ENCODE data around the gene FUT9. TPM values are rescaled to one million over a fixed set of nuclear protein-coding genes. Genes with fewer than 3 reads are reported as not detected.
"Not testable (repeated sequence)": the region's sequence is repeated elsewhere in the genome, so short reads cannot be mapped to it uniquely, and the experiment has no call there.

Gene FUT9
- total RNA-seq, 1 donor: under 0.01 TPM

DNA sequence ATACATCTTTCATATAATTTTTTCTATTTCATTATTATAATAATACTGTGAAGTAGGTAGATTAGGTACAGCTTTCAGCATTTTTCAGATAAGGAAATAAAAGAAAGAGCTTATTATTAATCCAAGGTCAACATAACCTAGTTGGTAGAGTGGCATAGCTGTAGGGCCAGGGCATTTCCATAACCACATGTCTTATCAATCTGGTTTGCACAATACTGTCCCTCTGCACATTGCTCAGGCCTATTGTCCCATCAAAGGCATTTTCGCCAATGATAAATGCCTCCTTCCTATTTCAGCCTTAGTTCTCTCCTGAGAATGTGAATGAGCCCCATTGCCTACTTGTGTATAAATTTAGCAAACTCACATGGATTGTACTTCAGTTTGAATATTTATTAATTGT lies 234.0 kb downstream of the FUT9 start:
- no peaks in the 10 kb centered on the region for H3K9me3 ChIP-seq (ENCODE audit: low read depth, low read length)
- no peaks in the 10 kb centered on the region for H3K27me3 ChIP-seq (ENCODE audit: insufficient read depth, low read length)
- no peaks in the 10 kb centered on the region for H3K4me1 ChIP-seq (ENCODE audit: insufficient read depth, low read length)
- H3K4me3 ChIP-seq (ENCODE audit: low read length): no peak overlapping the region

DNA sequence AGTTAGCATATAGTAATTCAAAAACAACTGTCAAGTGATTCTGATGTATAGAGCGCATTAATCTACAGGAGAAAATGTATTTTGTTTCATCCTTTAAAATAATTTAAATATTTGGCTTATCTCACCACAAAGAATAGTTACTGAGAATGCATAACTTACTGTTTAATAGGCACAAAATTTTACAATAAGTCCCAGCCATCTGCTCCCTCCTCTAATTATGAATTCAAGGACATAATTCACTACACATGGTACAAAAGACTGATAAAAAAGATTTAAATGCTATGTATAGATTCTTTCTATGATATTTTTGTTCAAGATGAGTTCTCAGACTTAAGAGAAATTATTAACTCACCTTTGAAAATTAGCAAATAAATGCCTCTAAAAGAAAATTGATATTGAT lies 242.0 kb downstream of the FUT9 start:
- Histone ChIP-seq H3K4me3 (ENCODE audit: low read length) (no peak overlapping the region), H3K4me1 (ENCODE audit: insufficient read depth, low read length) (no peaks in the 10 kb centered on the region), H3K9me3 (ENCODE audit: low read depth, low read length) (no peaks in the 10 kb centered on the region), H3K27me3 (ENCODE audit: insufficient read depth, low read length) (no peaks in the 10 kb centered on the region)

DNA sequence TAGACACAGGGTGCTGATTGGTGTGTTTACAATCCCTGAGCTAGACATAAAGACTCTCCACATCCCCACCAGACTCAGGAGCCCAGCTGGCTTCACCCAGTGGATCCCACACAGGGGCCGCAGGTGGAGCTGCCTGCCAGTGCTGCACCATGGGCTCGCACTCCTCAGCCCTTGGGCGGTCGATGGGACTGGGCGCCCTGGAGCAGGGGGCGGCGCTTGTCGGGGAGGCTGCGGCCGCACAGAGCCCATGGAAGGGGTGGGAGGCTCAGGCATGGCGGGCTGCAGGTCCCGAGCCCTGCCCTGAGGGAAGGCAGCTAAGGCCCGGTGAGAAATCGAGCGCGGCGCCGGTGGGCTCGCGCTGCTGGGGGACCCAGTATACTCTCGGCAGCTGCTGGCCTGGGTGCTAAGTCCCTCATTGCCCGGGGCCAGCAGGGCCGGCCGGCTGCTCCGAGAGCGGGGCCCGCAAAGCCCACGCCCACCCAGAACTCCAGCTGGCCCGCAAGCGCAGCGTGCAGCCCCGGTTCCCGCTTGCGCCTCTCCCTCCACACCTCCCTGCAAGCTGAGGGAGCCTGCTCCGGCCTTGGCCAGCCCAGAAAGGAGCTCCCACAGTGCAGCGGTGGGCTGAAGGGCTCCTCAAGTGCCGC lies 245.1 kb downstream of the FUT9 start:
- H3K4me1 ChIP-seq (ENCODE audit: insufficient read depth, low read length); H3K4me3 ChIP-seq (ENCODE audit: low read length); H3K27me3 ChIP-seq (ENCODE audit: insufficient read depth, low read length); H3K9me3 ChIP-seq (ENCODE audit: low read depth, low read length): not testable (repeated sequence)
